Measurements from ENCODE around the gene CHRNB2. TPM values are rescaled to one million over a fixed set of nuclear protein-coding genes. Genes with fewer than 3 reads are reported as not detected.
"Not testable (repeated sequence)": the region's sequence is repeated elsewhere in the genome, so short reads cannot be mapped to it uniquely, and the experiment has no call there.

The CHRNB2 gene
- total and polyA plus RNA-seq, 2 of the 4 experiments (the other 2 are of a cell fraction) = under 0.01 to 0.03 TPM

DNA sequence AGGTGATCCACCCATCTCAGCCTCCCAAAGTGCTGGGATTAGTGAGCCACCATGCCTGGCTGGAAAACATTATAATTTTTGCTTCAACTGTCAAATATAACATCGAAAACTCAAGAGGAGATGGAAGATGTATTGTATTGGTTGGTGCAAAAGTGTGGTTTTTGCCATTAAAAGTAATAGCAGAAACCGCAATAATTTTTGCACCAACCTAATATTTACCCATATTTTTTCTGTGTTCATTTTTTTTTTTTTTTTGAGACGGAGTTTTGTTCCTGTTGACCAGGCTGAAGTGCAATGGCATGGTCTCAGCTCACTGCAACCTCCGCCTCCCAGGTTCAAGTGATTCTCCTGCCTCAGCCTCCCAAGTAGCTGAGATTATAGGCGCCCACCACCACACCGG lies 38.3 kb upstream of the CHRNB2 start:
- no peak overlapping the region for H4K91ac ChIP-seq (ENCODE audit: insufficient read depth, low read depth, low read length)
- H4K8ac ChIP-seq (ENCODE audit: low read depth in 2 of 2, low read length in 2 of 2) = no peak overlapping the region
- intact Hi-C loops (cut with micrococcal nuclease) = no loop called here
- ATAC-seq (ENCODE audit: low read depth) (no peak), DNase-seq (no peak)
- no peak overlapping the region for H3K18ac ChIP-seq (ENCODE audit: low read depth, low read length)
- no peaks in the 10 kb centered on the region for H3K9me3 ChIP-seq (ENCODE audit: control insufficient read depth, insufficient read depth, low read length)
- TF ChIP-seq POLR2A (IDR thresholded peaks at IDR 0.05; ENCODE audit: low read depth, low read length) = no peak
- no peak for TF ChIP-seq BHLHE40 (IDR thresholded peaks at IDR 0.05; ENCODE audit: low read depth, low read length)
- TF ChIP-seq SMC3 (IDR thresholded peaks at IDR 0.05; ENCODE audit: low read depth, low read length) = no peak
- TF ChIP-seq RCOR1 (IDR thresholded peaks at IDR 0.05; ENCODE audit: insufficient replicate concordance, low read length) = no peak
- TF ChIP-seq MXI1 (IDR thresholded peaks at IDR 0.05; ENCODE audit: borderline replicate concordance, low read depth, low read length) = no peak
- TF ChIP-seq RAD21 (IDR thresholded peaks at IDR 0.05; ENCODE audit: low read length) = no peak
- TF ChIP-seq MAFK (IDR thresholded peaks at IDR 0.05; ENCODE audit: low read depth, low read length) = no peak
- no peak overlapping the region for H2BK15ac ChIP-seq (ENCODE audit: low read depth, low read length)
- no peaks in the 10 kb centered on the region for H3K79me1 ChIP-seq (ENCODE audit: low read depth in 1 of 2, low read length in 2 of 2)
- H3K23ac ChIP-seq (ENCODE audit: low read depth, low read length) = no peak overlapping the region
- no CpG with 5 or more reads among the region's 6 CpGs for WGBS, 2 experiments (ENCODE audit: extremely low coverage in 2 of 2, insufficient read length in 1 of 2)
- no peaks in the 10 kb centered on the region for H3K4me1 ChIP-seq (ENCODE audit: control insufficient read depth, insufficient read depth, low read length)
- no peak overlapping the region for H3K56ac ChIP-seq (ENCODE audit: extremely low read depth, insufficient read depth, low read length)
- H3K9me1 ChIP-seq (ENCODE audit: insufficient read depth, low read length) = no peaks in the 10 kb centered on the region
- H3K27ac ChIP-seq (ENCODE audit: insufficient read depth, low read length) = no peak overlapping the region
- no peak overlapping the region for H3K4me3 ChIP-seq (ENCODE audit: insufficient read depth, low read depth, low read length)
- H3K36me3 ChIP-seq (ENCODE audit: control insufficient read depth, insufficient read depth, low read length) = no peaks in the 10 kb centered on the region
- dilution Hi-C loops (cut with HindIII; ENCODE audit: low sequenced_read_pairs, unreplicated experiment) = no loop called here
- in situ Hi-C loops (cut with MboI; ENCODE audit: low sequenced_read_pairs) = no loop called here
- H3K9ac ChIP-seq (ENCODE audit: low read depth, low read length) = no peak overlapping the region
- H2AK5ac ChIP-seq (ENCODE audit: low read depth, low read length) = no peak overlapping the region
- H2AFZ ChIP-seq (replicated peaks; ENCODE audit: low read length, poor library complexity) = no peak overlapping the region
- H3K4ac ChIP-seq (ENCODE audit: low read depth, low read length) = no peak overlapping the region
- BruUV-seq (replicated peaks) = no TSS peak
- ChIA-PET POLR2A (ENCODE audit: unreplicated experiment) (no interaction called here), CTCF (no interaction called here)
- H4K5ac ChIP-seq (ENCODE audit: low read depth, low read length) = no peak overlapping the region
- no peak overlapping the region for H2AK9ac ChIP-seq (replicated peaks; ENCODE audit: low read depth, low read length, poor library complexity)
- H3K4me2 ChIP-seq (ENCODE audit: low read depth, low read length) = no peak overlapping the region
- no peak overlapping the region for H3K14ac ChIP-seq (replicated peaks; ENCODE audit: low read depth, low read length)
- H3K27me3 ChIP-seq (ENCODE audit: control insufficient read depth, insufficient read depth, low read length) = peaks cover 10% of the 10 kb centered on the region
- no peak overlapping the region for H2BK20ac ChIP-seq (ENCODE audit: low read depth, low read length)
- no peak overlapping the region for H2BK5ac ChIP-seq (ENCODE audit: low read depth, low read length, poor library complexity, severe bottlenecking)
- no peak overlapping the region for H2BK120ac ChIP-seq (ENCODE audit: low read depth, low read length)
- no peaks in the 10 kb centered on the region for H4K20me1 ChIP-seq (ENCODE audit: insufficient read depth, low read length)

DNA sequence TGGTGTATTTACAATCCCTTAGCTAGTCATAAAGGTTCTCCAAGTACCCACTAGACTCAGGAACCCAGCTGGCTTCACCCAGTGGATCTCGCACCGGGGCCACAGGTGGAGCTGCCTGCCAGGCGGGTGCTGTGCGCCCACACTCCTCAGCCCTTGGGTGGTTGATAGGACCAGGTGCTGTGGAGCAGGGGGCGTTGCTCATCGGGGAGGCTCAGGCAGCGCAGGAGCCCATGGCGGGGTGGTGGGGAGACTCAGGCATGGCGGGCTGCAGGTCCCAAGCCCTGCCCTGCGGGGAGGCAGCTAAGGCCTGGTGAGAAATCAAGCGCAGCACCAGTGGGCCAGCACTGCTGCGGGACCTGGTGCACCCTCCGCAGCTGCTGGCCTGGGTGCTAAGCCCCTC lies 35.6 kb upstream of the CHRNB2 start:
- in situ Hi-C loops (cut with MboI; ENCODE audit: low sequenced_read_pairs); H3K36me3 ChIP-seq (ENCODE audit: control insufficient read depth, insufficient read depth, low read length); H4K5ac ChIP-seq (ENCODE audit: low read depth, low read length); intact Hi-C loops (cut with micrococcal nuclease); H2AK9ac ChIP-seq (replicated peaks; ENCODE audit: low read depth, low read length, poor library complexity); DNase-seq; H3K14ac ChIP-seq (replicated peaks; ENCODE audit: low read depth, low read length); H2BK20ac ChIP-seq (ENCODE audit: low read depth, low read length); H3K79me1 ChIP-seq (ENCODE audit: low read depth in 1 of 2, low read length in 2 of 2); H3K23ac ChIP-seq (ENCODE audit: low read depth, low read length); H3K9me3 ChIP-seq (ENCODE audit: control insufficient read depth, insufficient read depth, low read length); H4K8ac ChIP-seq (ENCODE audit: low read depth in 2 of 2, low read length in 2 of 2); H3K56ac ChIP-seq (ENCODE audit: extremely low read depth, insufficient read depth, low read length); H3K27ac ChIP-seq (ENCODE audit: insufficient read depth, low read length); H3K9ac ChIP-seq (ENCODE audit: low read depth, low read length); H3K4me2 ChIP-seq (ENCODE audit: low read depth, low read length); H2AFZ ChIP-seq (replicated peaks; ENCODE audit: low read length, poor library complexity); BruUV-seq (replicated peaks); dilution Hi-C loops (cut with HindIII; ENCODE audit: low sequenced_read_pairs, unreplicated experiment); CTCF ChIA-PET; H4K20me1 ChIP-seq (ENCODE audit: insufficient read depth, low read length); H2AK5ac ChIP-seq (ENCODE audit: low read depth, low read length); POLR2A ChIA-PET (ENCODE audit: unreplicated experiment); H3K9me1 ChIP-seq (ENCODE audit: insufficient read depth, low read length); H2BK15ac ChIP-seq (ENCODE audit: low read depth, low read length); H3K18ac ChIP-seq (ENCODE audit: low read depth, low read length); ATAC-seq (ENCODE audit: low read depth); H3K4me3 ChIP-seq (ENCODE audit: insufficient read depth, low read depth, low read length); H3K4ac ChIP-seq (ENCODE audit: low read depth, low read length); H3K4me1 ChIP-seq (ENCODE audit: control insufficient read depth, insufficient read depth, low read length); H2BK5ac ChIP-seq (ENCODE audit: low read depth, low read length, poor library complexity, severe bottlenecking); H2BK120ac ChIP-seq (ENCODE audit: low read depth, low read length); H4K91ac ChIP-seq (ENCODE audit: insufficient read depth, low read depth, low read length): not testable (repeated sequence)
- 91% methylated on average over 7 of the region's 13 CpGs; no CpG with 5 or more reads in 1 of the 2 experiments for WGBS, 2 experiments (ENCODE audit: extremely low coverage in 2 of 2, insufficient read length in 1 of 2)
- H3K27me3 ChIP-seq (ENCODE audit: control insufficient read depth, insufficient read depth, low read length) = peaks cover 21% of the 10 kb centered on the region
